Measurements from ENCODE around the gene CT47C1. TPM values are rescaled to one million over a fixed set of nuclear protein-coding genes. Genes with fewer than 3 reads are reported as not detected.

CT47C1 gene
- polyA plus RNA-seq, 1 donor (not counting 4 experiments of a cell fraction or from before 2014, with no cell fraction given) = not detected

DNA sequence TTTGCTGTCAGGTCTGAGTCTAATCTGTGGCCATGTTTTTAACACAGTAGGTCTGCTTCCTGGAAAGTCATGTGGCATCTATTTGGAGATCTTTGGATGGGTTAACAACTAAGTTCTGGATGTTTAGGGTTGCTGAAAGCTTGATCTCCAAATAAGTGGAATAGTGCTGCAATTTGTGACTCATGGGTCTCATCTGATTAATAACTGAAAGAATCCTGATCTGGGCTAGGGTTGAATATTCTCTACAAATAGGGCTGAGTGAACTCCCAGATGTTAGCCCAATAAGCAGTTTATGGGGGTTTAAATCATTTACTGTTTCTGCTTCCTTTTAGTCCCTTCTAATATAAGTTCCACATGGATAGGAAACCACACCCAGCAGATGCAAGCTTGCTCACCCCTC, 23.1 kb downstream of the CT47C1 start:
- Histone ChIP-seq H3K27ac (ENCODE audit: control insufficient read depth, insufficient read depth, low read length) (no peak overlapping the region), H3K9me1 (ENCODE audit: control insufficient read depth, extremely low read depth, insufficient read depth, low read length) (no peaks in the 10 kb centered on the region), H3K4me1 (ENCODE audit: control insufficient read depth, extremely low read depth, insufficient read depth, low read length) (no peaks in the 10 kb centered on the region), H3K9ac (ENCODE audit: control insufficient read depth, extremely low read depth, insufficient read depth, low read length) (no peak overlapping the region), H3K27me3 (ENCODE audit: control insufficient read depth, extremely low read depth, insufficient read depth, low read length) (no peaks in the 10 kb centered on the region), H3K4me3 (ENCODE audit: control insufficient read depth in 2 of 3, extremely low read depth in 1 of 3, insufficient read depth in 2 of 3, low read depth in 1 of 3, low read length in 3 of 3) (no peak overlapping the region), H2AFZ (ENCODE audit: control insufficient read depth, low read length) (no peak overlapping the region), H3K4me2 (ENCODE audit: control insufficient read depth, extremely low read depth, insufficient read depth, low read depth, low read length) (no peak overlapping the region), H3K79me2 (ENCODE audit: control insufficient read depth, insufficient read depth, low read length) (no peaks in the 10 kb centered on the region), H4K20me1 (ENCODE audit: control insufficient read depth, extremely low read depth, insufficient read depth, low read length) (no peaks in the 10 kb centered on the region), H3K9me3 (ENCODE audit: control insufficient read depth, low read depth, low read length) (no peaks in the 10 kb centered on the region), H3K36me3 (ENCODE audit: control insufficient read depth in 2 of 2, extremely low read depth in 1 of 2, insufficient read depth in 2 of 2, low read length in 2 of 2) (no peaks in the 10 kb centered on the region)
- DNase-seq (ENCODE audit: low read depth, low spot score) = no peak
- dilution Hi-C loops (cut with MboI; ENCODE audit: extremely low pct_ligation_motif_present, low sequenced_read_pairs) = no loop called here
- no peak for FAIRE-seq
- no peak for TF ChIP-seq EZH2 (IDR thresholded peaks at IDR 0.05; ENCODE audit: low read length)
- TF ChIP-seq, protein P1, sequence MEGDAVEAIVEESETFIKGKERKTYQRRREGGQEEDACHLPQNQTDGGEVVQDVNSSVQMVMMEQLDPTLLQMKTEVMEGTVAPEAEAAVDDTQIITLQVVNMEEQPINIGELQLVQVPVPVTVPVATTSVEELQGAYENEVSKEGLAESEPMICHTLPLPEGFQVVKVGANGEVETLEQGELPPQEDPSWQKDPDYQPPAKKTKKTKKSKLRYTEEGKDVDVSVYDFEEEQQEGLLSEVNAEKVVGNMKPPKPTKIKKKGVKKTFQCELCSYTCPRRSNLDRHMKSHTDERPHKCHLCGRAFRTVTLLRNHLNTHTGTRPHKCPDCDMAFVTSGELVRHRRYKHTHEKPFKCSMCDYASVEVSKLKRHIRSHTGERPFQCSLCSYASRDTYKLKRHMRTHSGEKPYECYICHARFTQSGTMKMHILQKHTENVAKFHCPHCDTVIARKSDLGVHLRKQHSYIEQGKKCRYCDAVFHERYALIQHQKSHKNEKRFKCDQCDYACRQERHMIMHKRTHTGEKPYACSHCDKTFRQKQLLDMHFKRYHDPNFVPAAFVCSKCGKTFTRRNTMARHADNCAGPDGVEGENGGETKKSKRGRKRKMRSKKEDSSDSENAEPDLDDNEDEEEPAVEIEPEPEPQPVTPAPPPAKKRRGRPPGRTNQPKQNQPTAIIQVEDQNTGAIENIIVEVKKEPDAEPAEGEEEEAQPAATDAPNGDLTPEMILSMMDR (optimal IDR thresholded peaks at IDR 0.05 in 1 of 3, IDR thresholded peaks at IDR 0.05 in 1 of 3, conservative IDR thresholded peaks at IDR 0.05 in 1 of 3; ENCODE audit: extremely low read depth in 1 of 3, insufficient read depth in 2 of 3, low read length in 3 of 3) = no peak

DNA sequence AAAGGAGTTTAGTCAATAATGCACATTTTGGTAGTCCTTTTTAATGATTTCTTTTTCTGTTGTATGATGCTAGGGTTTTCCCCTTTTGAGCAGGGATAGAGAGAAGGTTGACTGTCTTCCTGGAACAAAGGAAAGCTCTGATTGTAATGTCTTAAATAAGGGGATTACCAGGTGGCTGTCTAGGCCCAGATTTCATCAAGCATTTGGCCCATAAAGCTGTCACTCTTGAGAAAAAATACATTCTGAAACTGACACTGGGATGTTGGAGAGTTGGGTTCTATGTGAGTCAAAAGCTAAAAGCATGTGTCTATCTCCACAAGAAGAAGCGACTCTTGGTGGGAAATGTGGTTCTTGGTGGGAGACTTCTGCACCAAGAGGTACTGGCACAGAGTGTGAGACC, 28.4 kb downstream of the CT47C1 start:
- DNase-seq (ENCODE audit: low read depth, low spot score) (no peak), FAIRE-seq (no peak)
- H3K9ac ChIP-seq (ENCODE audit: control insufficient read depth, extremely low read depth, insufficient read depth, low read length) = no peak overlapping the region
- no peaks in the 10 kb centered on the region for H3K27me3 ChIP-seq (ENCODE audit: control insufficient read depth, extremely low read depth, insufficient read depth, low read length)
- no peaks in the 10 kb centered on the region for H3K36me3 ChIP-seq (ENCODE audit: control insufficient read depth in 2 of 2, extremely low read depth in 1 of 2, insufficient read depth in 2 of 2, low read length in 2 of 2)
- TF ChIP-seq, protein P1 (optimal IDR thresholded peaks at IDR 0.05 in 1 of 3, IDR thresholded peaks at IDR 0.05 in 1 of 3, conservative IDR thresholded peaks at IDR 0.05 in 1 of 3; ENCODE audit: extremely low read depth in 1 of 3, insufficient read depth in 2 of 3, low read length in 3 of 3) = no peak
- TF ChIP-seq EZH2 (IDR thresholded peaks at IDR 0.05; ENCODE audit: low read length) = no peak
- H3K9me1 ChIP-seq (ENCODE audit: control insufficient read depth, extremely low read depth, insufficient read depth, low read length) = no peaks in the 10 kb centered on the region
- no peak overlapping the region for H2AFZ ChIP-seq (ENCODE audit: control insufficient read depth, low read length)
- H3K4me1 ChIP-seq (ENCODE audit: control insufficient read depth, extremely low read depth, insufficient read depth, low read length) = no peaks in the 10 kb centered on the region
- no peaks in the 10 kb centered on the region for H3K9me3 ChIP-seq (ENCODE audit: control insufficient read depth, low read depth, low read length)
- dilution Hi-C loops (cut with MboI; ENCODE audit: extremely low pct_ligation_motif_present, low sequenced_read_pairs) = no loop called here
- H3K27ac ChIP-seq (ENCODE audit: control insufficient read depth, insufficient read depth, low read length) = no peak overlapping the region
- no peaks in the 10 kb centered on the region for H3K79me2 ChIP-seq (ENCODE audit: control insufficient read depth, insufficient read depth, low read length)
- no peak overlapping the region for H3K4me2 ChIP-seq (ENCODE audit: control insufficient read depth, extremely low read depth, insufficient read depth, low read depth, low read length)
- no peaks in the 10 kb centered on the region for H4K20me1 ChIP-seq (ENCODE audit: control insufficient read depth, extremely low read depth, insufficient read depth, low read length)
- no peak overlapping the region for H3K4me3 ChIP-seq (ENCODE audit: control insufficient read depth in 2 of 3, extremely low read depth in 1 of 3, insufficient read depth in 2 of 3, low read depth in 1 of 3, low read length in 3 of 3)

Data from keratinocyte (primary cell).